Nephron (organoid): ENCODE data around the gene EXOSC2.

Experiments
- H3K27ac Mint-ChIP-seq, 3 experiments: 2 replicates each; pipeline ENCODE4 v1.8.0; 2020; ENCODE audit warnings: mixed read lengths in 3 of 3, mild to moderate bottlenecking in 2 of 3, moderate library complexity in 1 of 3
- H3K27me3 Mint-ChIP-seq: 2 replicates; pipeline ENCODE4 v1.8.0; 2021; ENCODE audit warnings: low read depth, mild to moderate bottlenecking, moderate library complexity, mixed read lengths
- H3K36me3 Mint-ChIP-seq: 2 replicates; pipeline ENCODE4 v1.8.0; 2020; ENCODE audit warnings: low read depth, mixed read lengths
- H3K4me1 Mint-ChIP-seq: 2 replicates; pipeline ENCODE4 v1.8.0; 2020; ENCODE audit warnings: mixed read lengths
- H3K4me3 Mint-ChIP-seq, 3 experiments: 2 replicates each; pipeline ENCODE4 v1.8.0; 2020; ENCODE audit warnings: mild to moderate bottlenecking in 3 of 3, mixed read lengths in 3 of 3, moderate library complexity in 2 of 3
- H3K9me3 Mint-ChIP-seq: 2 replicates; pipeline ENCODE4 v1.8.0; 2020; ENCODE audit warnings: mixed read lengths
- TF ChIP-seq, protein P1 (sequence below), 3 experiments: fragments of 200-600 bp; sonication (generic); IDR thresholded peaks; one replicate each; pipeline ENCODE4 v1.5.0; 2021; ENCODE audit warnings: antibody characterized with exemption in 3 of 3; ENCODE audit not compliant: unreplicated experiment in 3 of 3

EXOSC2 gene

DNA sequence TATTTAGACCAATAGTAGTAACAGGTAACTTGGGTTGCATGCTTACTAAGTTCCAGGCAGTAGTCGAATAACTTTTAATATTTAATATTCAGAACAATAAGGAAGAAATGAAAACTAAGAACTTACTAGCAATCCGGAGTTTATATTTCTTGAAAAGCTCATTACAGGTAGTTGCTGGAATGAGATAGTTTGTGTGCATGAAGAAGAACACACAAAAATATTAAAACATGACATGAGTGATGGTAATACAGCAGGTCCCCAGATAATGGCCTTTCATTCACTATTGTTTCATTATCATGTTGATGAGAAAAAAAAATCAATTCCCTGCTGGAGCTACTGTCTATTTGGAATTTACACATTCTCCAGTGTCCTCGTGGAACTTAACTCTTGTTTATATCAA is 44.7 kb downstream of the EXOSC2 start:
- TF ChIP-seq, protein P1, sequence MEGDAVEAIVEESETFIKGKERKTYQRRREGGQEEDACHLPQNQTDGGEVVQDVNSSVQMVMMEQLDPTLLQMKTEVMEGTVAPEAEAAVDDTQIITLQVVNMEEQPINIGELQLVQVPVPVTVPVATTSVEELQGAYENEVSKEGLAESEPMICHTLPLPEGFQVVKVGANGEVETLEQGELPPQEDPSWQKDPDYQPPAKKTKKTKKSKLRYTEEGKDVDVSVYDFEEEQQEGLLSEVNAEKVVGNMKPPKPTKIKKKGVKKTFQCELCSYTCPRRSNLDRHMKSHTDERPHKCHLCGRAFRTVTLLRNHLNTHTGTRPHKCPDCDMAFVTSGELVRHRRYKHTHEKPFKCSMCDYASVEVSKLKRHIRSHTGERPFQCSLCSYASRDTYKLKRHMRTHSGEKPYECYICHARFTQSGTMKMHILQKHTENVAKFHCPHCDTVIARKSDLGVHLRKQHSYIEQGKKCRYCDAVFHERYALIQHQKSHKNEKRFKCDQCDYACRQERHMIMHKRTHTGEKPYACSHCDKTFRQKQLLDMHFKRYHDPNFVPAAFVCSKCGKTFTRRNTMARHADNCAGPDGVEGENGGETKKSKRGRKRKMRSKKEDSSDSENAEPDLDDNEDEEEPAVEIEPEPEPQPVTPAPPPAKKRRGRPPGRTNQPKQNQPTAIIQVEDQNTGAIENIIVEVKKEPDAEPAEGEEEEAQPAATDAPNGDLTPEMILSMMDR (IDR thresholded peaks at IDR 0.05; ENCODE audit: unreplicated experiment in 3 of 3), result no peak
- H3K27me3 Mint-ChIP-seq, result no peaks in the 10 kb centered on the region
- H3K9me3 Mint-ChIP-seq, result no peaks in the 10 kb centered on the region
- peaks cover 8% of the 10 kb centered on the region for H3K36me3 Mint-ChIP-seq
- H3K27ac Mint-ChIP-seq, result no peak overlapping the region
- H3K4me3 Mint-ChIP-seq, result no peak overlapping the region
- no peaks in the 10 kb centered on the region for H3K4me1 Mint-ChIP-seq

DNA sequence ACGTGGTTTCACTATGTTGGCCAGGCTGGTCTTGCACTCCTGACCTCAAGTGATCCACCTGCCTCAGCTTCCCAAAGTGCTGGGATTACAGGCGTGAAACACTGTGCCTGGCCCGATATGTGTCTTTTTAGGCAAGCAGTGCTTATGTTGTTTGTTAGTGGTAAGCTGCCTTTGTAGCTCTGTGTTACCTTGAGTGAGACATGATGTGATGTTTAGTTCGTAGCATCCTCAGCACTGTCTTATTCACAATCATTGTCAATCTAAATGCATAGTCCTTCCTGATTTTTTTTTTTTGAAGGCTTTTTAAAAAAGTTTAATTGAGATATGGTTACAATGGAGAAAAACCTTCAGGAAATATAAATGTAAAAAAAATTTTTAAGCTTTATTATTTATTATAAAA is 45.5 kb downstream of the EXOSC2 start:
- H3K9me3 Mint-ChIP-seq, result no peaks in the 10 kb centered on the region
- TF ChIP-seq, protein P1 (IDR thresholded peaks at IDR 0.05; ENCODE audit: unreplicated experiment in 3 of 3), result no peak
- H3K4me1 Mint-ChIP-seq, result no peaks in the 10 kb centered on the region
- no peak overlapping the region for H3K27ac Mint-ChIP-seq
- peaks cover 8% of the 10 kb centered on the region for H3K36me3 Mint-ChIP-seq
- no peak overlapping the region for H3K4me3 Mint-ChIP-seq
- H3K27me3 Mint-ChIP-seq, result no peaks in the 10 kb centered on the region

DNA sequence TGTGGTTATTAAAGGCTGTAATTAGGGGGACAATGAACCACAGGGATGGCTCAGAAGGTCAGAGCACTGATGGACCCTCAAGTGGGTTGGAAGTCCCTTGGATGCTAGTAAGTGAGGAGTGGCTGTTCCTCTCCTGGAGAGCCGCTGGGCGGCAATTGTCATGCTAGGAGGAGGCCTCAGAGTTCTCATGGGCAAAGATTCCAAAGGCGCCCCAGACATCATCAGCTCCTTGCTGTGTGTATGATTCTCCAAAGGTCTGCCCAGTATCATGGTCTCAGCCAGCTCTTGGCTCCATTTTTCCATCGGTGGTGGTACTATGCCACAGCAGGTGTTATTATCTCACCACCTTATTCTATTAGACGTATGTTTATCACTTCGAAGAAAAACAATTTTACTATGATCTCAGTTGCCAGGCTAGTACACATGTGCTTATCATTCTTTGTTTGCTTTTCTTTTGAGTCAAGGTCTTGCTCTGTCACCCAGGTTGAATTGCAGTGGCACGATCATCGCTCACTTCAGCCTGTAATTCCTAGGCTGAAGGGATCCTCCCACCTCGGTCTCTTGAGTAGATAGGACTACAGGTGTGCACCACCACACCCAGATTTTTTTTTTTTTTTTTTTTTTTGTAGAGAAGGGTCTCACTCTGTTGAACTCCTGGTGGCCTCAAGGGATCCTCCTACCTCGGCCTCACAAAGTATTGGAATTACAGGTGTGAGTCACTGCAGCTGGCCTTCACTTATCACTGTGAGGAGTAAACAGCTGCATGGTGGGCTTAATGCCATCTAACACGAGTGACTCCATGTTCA is 46.8 kb downstream of the EXOSC2 start:
- Mint-ChIP-seq H3K27ac (no peak overlapping the region), H3K4me3 (no peak overlapping the region), H3K27me3 (no peaks in the 10 kb centered on the region), H3K36me3 (peaks cover 8% of the 10 kb centered on the region), H3K4me1 (no peaks in the 10 kb centered on the region), H3K9me3 (no peaks in the 10 kb centered on the region)
- TF ChIP-seq, protein P1 (IDR thresholded peaks at IDR 0.05; ENCODE audit: unreplicated experiment in 3 of 3), result no peak

DNA sequence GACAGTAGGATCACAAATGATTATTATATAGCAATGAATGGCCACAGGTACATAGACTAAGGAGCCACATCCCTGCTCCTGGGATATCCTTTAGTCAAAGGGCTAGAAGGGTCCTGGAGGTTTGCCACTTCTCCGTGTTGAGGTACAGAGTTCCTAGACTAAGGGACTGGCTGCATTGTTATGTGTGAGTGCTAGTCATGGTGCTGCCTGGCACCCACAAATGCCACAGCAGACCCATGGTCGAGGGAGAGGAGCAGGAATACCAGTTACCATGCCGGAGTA is 47.4 kb downstream of the EXOSC2 start:
- Mint-ChIP-seq H3K4me3 (no peak overlapping the region), H3K27me3 (no peaks in the 10 kb centered on the region), H3K36me3 (peaks cover 8% of the 10 kb centered on the region), H3K4me1 (no peaks in the 10 kb centered on the region), H3K9me3 (no peaks in the 10 kb centered on the region), H3K27ac (no peak overlapping the region)
- TF ChIP-seq, protein P1 (IDR thresholded peaks at IDR 0.05; ENCODE audit: unreplicated experiment in 3 of 3), result no peak

DNA sequence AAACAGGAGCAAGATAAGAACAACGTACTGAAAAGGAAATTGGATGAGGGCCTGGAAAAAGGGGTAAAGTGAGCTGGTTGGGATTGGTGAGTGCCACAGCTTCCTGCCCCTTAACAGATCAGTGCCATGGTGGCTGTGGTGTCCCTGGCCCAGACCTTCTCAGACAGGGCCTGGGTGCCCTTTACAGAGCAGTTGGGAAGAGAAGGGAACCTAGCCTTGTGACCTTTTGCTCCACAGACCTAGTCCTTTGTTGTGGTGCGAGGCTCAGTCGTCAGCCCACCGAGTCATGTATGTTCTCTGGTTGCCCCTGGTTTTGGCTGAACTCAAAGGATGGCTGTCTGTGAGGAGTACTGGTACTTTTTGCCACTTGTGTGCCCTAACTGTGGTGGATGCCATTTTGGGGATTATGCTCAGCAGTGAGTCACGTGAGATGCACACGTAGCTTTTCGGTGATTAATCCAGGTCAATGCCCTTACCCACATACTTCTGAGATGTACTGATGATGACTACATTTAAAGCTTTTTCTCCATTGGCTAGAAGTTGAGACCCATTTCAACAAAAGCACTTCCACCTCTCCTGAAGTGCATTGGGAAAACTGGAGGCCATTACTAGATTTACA is 48.4 kb downstream of the EXOSC2 start:
- no peaks in the 10 kb centered on the region for H3K27me3 Mint-ChIP-seq
- no peaks in the 10 kb centered on the region for H3K4me1 Mint-ChIP-seq

More for the DNA sequence above, 48.4 kb downstream of the EXOSC2 start:
- H3K36me3 Mint-ChIP-seq, result peaks cover 11% of the 10 kb centered on the region
- no peaks in the 10 kb centered on the region for H3K9me3 Mint-ChIP-seq
- TF ChIP-seq, protein P1 (IDR thresholded peaks at IDR 0.05; ENCODE audit: unreplicated experiment in 3 of 3), result no peak
- no peak overlapping the region for H3K27ac Mint-ChIP-seq
- no peak overlapping the region for H3K4me3 Mint-ChIP-seq
